Esophagus mucosa (tissue), 1 donor: ENCODE data around the gene NSD1. TPM values are rescaled to one million over a fixed set of nuclear protein-coding genes. Genes with fewer than 3 reads are reported as not detected.
A peak's percentile ranks its signal among the peaks of the same experiment; 100 is the strongest.

ENCODE experiments used
- ATAC-seq: fragments of 200-7000 bp; cut with Tn5 transposase; one replicate; pipeline ENCODE4 v1.9.1; 2020
- total RNA-seq: library from RNA; stranded (reverse); gene quantifications from one replicate; pipeline ENCODE4 v1.2.4, GENCODE V29; 2023
- donor health status: DM: yes; HTN: yes; CAD: no.

NSD1 gene
- total RNA-seq, 1 donor from 2014 or later: 53.8 TPM

DNA sequence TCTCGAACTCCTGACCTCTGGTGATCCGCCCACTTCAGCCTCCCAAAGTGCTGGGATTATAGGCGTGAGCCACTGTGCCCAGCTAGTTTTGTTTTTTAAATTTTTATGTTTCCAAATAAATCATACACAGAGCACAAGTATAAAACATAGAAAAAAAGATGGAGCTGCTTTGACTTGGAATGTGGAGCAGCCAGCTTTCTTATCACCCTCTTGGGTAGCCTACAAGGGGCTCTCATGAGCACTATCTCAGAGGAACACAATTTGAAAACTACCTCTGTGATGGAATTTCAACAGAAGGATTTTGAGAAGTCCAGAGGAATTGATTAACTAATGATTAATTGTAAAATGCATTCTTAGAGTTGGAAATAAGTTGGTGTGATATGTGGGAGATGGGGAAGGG, 45.9 kb downstream of the NSD1 start:
- ATAC-seq: no peak

DNA sequence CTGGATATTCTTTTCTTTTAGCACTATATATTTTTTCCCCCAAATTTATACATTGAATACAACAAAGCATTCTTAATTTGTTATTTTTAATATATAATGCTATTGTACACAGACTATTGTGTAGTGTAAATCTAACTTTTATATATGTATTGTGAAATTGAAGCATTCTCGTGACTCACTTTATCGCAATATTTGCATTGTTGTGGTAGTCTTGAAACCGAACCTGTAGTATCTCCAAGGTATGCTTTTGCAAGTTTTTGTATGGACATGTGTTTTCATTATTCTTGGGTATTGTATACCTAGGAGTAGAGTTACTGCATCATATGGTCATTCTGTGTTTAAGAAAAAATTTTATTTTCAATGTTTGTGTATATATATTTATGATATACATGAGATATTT, 49.6 kb downstream of the NSD1 start:
- ATAC-seq: no peak

DNA sequence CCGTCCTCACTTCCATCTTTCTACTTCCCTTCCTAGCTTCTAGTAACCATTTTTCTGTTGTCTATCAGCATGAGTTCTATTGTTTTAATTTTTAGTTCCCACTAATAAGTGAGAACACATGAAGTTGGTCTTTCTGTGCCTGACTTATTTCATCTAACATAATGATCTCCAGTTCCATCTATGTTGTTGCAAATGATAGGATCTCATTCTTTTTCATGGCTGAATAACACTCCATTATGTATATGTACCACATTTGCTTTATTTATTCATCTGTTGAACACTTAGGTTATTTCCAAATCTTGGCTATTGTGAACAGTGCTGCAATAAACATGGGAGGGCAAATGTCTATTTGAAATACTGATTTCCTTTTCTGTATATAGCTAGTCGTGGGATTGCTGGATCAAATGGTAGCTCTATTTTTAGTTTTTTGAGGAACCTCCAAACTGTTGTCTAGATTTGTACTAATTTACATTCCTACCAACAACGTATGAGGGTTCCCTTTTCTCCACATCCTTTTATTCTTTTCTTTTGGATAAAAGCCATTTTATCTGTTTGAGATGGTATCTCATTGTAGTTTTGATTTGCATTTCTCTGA, 50.3 kb downstream of the NSD1 start:
- ATAC-seq: no peak

DNA sequence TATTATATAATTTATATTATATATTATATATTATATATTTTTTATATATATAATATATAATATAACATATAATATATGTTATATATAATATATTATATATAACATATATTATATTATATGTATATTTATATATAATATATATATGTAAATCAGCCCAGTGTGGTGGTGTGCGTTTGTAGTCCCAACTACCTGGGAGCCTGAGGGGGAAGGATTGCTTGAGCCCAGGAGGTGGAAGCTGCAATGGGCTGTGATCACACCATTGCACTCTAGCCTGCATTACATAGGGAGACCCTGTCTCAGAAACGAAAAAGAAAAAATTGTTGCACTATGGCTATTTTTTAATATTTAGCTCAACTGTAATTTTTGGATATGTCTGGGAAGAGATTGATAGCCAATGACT, 52.4 kb downstream of the NSD1 start:
- ATAC-seq: no peak

DNA sequence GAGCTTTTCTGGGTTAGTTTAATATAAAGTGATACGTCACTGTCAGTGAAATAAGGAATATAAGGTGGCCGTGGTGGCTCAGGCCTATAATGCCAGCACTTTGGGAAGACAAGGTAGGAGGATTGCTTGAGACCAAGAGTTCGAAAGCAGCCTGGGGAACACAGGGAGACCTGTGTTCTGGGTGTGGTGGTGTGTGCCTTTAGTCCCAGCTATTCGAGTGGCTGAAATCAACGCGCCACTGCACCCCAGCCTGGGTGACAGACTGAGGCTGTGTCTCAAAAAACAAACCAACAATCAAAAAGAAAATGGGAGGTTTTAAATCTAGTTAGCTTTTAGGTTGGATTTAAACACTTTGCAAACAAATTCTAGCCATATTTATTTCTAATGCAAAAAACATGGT, 53.1 kb downstream of the NSD1 start:
- ATAC-seq: no peak

DNA sequence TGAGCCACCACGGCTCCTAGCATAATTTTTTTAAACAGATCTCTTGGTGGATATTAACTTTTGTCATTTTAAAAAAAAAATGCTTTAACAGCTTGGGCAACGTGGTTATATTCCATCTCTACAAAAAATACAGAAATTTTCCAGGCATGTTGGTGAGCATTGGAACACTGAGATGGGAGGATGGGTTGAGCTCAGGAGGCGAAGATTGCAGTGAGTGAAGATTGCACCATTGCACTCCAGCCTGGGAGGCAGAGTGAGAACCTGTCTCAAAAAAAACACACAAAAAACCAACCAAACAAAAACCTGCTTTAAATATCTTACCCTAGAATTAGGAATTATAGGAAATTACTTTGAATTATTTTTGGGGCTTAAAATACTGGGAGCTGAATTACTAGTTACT, 55.2 kb downstream of the NSD1 start:
- ATAC-seq: no peak

DNA sequence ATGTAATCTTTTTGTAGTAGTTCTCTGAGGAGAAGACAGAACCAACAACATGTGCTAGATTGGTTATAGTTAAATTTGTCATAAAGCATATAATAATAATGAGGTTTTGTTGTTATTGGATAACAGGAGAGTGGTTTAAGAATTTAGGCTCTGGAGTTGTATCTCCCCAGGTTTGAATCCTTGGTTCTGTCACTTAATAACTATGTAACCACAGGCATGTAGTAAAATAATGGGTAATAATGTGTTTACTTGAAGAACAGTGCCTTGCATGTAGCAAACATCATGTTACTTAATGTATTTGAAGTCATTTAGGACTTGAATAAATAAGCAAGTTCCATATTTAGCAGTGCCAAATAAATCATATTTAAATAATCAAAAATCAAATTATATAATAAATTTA, 55.8 kb downstream of the NSD1 start:
- no peak for ATAC-seq

DNA sequence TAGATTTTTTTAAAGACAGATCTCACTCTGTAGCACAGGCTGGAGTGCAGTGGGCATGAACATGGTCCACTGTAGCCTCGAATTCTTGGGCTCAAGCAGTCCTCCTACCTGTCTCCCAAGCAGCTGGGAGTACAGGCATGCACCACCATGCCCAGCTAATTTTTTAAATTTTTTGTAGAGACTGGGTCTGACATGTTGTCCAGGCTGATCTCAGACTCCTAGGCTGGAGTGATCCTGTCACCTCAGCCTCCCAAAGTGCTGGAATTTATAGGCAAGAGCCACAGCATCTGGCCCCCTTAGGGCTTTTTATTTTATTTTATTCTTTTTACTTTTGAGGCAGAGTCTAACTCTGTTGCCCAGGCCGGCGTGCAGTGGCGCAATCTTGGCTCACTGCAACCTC, 56.4 kb downstream of the NSD1 start:
- ATAC-seq: no peak

DNA sequence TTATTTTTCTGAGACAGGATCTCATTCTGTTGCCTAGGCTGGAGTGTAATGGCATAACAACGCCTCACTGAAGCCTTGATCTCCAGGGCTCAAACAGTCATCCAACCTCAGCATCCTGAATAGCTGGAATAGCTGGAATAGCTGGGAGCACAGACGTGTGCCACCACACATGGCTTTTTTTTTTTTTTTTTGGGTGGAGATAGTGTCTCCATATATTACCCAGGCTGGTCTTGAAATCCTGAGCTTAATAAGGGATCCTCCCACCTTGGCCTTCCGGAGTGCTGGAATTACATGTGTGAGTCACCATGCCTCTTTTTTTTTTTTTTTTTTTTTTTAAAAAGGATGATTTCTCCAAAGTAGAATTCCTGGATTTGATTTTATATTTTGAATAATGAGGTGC, 60.7 kb downstream of the NSD1 start:
- peak; percentile 96 for ATAC-seq

DNA sequence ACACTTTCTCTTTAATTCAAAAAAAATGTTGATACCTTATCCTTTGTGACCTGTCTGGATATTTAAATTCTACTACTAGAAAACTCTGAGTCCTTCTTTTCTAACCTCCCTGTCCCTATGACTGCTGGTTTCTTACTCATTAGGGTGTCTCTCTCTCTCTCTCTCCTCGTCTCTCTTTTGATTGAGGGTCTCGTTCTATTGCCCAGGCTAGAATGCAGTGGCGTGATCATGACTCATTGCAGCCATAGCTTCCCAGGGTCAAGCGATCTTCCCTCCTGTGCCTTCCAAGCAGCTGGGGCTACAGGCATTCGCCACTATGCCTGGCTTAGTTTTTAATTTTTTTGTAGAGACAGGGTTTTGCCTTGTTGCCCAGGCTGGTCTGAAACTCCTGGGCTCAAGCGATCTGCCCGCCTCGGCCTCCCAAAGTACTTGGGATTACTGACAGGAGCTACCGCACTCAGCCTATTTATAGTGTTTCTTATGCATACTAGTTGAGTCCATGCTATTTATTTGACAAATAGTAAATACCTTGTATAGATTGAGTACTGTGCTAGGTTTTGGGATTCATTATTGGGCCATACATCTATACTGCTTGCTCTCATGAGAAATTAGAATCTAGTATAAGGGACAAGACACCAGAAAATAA, 61.9 kb downstream of the NSD1 start:
- no peak for ATAC-seq

DNA sequence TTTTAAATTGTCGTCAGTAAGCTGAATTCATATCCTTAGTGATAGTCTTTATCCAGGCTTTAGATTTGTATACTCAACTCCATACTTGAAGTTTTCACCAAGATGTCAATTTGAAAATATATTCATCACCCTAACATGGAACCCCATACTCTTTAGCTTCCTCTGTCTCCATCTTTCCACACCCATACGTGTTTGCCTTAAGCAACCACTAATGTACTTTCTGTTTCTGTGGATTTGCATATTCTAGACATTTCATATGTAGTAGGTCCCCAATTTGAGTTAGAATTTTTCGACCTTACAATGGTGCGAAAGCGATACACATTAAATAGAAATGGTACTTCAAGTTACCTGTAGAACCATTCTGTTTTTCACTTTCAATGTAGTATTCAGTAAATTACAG, 65.2 kb downstream of the NSD1 start:
- ATAC-seq: no peak

DNA sequence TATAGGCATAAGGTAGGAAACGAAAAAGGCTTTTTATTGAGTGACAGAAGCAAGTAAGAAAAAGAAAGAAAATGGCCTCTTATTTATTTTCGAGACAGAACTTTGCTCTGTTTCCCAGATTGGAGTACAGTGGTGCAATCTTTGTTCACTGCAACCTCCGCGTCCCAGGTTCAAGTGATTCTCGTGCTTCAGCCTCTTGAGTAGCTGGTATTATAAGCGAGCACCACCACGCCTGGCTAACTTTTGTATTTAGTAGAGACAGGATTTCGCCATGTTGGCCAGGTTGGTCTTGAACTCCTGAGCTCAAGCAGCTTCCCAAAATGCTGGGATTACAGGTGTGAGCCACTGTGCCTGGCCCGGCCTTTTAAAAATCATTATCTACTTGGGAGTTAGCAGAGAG, 70.7 kb downstream of the NSD1 start:
- no peak for ATAC-seq

DNA sequence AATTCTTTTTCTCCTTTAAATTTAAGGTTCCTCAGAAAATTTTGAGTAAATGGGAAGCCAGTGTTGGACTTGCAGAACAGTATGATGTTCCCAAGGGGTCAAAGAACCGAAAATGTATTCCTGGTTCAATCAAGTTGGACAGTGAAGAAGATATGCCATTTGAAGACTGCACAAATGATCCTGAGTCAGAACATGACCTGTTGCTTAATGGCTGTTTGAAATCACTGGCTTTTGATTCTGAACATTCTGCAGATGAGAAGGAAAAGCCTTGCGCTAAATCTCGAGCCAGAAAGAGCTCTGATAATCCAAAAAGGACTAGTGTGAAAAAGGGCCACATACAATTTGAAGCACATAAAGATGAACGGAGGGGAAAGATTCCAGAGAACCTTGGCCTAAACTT, 76.0 kb downstream of the NSD1 start:
- no peak for ATAC-seq

DNA sequence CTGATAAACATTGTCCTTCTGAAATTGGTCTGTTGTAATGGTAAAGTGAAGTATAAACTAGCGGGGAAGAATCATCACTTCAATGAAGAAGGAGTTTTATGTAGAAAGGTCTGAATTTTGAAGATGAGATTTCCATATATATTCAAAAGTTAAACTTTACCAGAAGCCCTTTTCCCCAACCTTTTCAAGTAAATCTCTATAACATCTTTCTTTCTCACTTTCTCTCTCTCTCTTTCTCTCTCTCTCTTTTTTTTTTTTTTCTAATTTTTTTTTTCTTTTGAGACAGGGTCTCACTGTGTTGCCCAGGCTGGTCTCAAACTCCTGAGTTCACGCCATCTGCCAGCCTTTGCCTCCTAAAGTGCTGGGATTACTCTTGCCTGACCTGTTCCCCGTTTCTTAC, 78.7 kb downstream of the NSD1 start:
- no peak for ATAC-seq

DNA sequence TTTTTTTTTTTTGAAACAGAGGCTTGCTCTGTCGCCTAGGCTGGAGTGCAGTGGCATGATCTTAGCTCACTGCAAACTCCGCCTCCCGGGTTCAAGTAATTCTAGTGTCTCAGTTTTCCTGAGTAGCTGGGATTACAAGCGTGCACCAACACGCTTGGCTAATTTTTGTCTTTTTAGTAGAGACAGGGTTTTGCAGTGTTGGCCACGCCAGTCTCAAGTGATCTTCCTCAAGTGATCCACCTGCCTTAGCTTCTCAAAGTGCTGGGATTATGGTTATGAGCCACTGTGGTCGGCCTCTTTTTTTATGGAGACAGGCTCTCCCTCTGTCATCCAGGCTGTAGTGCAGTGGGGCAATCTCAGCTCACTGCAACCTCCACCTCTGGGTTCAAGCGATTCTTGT, 87.0 kb downstream of the NSD1 start:
- peak; percentile 66 for ATAC-seq

DNA sequence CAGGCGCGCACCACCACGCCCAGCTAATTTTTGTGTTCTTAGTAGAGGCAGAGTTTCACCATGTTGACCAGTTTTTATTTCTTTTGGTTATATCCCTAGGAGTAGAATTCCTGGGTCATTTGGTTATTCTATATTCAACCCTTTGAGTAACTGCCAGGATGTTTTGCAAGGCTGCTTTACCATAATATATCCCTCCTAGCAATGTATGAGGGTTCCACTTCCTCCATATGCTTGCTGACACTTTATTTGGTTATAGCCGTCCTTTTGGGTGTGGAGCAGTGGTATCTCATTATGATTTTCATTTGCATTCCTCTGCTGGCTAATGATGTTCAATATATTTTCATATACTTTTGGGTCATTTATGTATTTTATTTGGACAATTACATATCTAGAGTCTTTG, 88.7 kb downstream of the NSD1 start:
- ATAC-seq: no peak

DNA sequence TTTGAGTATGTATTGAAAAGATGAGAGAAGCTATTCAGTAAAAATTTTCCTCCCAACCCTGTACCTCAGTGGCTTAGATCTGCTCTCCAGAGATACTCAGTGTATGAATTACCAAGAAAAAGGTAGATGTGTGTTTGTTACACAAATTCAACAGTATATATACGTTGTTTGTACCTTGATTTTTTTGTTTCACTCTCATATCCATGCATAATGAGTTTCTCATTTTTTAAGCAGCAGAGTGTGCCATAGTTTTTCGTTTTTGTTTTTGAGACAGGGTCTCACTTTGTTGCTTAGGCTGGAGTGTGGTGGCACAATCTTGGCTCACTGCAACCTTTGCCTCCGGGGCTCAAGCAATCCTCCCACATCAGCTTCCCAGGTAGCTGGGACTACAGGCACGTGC, 92.2 kb downstream of the NSD1 start:
- ATAC-seq: no peak

DNA sequence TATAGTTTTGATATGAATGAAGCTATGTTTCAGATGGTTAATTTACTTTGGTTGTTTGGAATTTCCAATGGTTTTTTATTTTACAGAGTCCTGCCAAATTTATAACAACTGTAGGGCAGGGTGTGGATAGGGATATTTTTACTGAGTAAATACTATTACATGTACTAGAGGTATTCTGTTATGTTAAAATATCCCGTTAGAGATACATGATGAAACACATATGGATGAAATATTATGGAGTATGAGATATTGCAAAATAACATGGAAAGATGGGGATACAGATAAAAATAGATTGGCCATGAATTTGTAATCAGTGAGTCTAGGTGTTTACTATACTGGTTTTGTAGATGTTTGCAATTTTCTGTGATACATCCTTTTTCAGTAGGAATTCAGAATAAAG, 93.3 kb downstream of the NSD1 start:
- no peak for ATAC-seq

DNA sequence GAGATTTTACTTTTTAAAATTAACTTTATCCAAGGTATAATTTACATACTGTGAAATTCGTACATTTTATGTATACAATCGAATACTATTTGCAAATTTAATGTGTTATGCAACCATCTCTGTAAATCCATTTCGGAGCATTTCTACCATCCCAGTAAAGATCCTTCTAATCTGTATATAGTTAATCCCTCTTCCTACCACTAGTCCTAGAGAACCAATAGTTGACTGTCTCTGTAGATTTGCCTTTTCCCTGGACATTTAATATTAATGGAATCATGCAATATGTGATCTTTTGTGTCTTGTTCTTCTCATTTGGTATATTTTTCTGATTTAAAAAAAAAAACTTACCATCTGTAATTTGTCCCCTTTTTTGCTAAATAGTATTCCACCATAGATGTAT, 95.2 kb downstream of the NSD1 start:
- ATAC-seq: no peak

DNA sequence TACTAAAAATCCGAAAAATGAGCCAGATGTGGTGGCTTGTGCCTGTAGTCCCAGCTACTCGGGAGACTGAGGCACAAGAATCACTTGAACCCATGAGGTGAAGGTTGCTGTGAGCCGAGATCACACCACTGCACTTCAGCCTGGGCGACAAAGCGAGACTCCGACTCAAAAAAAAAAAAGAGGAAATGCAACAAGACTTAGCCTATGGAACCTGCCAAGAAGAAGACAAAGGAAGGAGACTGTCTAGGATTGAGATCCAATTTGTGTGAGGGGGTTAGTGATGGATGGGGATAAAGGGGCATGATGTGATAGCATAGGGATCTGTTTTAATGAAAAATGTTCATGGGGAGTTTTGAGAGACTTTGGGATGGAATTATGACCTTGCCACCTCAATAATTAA, 97.1 kb downstream of the NSD1 start:
- ATAC-seq: no peak

DNA sequence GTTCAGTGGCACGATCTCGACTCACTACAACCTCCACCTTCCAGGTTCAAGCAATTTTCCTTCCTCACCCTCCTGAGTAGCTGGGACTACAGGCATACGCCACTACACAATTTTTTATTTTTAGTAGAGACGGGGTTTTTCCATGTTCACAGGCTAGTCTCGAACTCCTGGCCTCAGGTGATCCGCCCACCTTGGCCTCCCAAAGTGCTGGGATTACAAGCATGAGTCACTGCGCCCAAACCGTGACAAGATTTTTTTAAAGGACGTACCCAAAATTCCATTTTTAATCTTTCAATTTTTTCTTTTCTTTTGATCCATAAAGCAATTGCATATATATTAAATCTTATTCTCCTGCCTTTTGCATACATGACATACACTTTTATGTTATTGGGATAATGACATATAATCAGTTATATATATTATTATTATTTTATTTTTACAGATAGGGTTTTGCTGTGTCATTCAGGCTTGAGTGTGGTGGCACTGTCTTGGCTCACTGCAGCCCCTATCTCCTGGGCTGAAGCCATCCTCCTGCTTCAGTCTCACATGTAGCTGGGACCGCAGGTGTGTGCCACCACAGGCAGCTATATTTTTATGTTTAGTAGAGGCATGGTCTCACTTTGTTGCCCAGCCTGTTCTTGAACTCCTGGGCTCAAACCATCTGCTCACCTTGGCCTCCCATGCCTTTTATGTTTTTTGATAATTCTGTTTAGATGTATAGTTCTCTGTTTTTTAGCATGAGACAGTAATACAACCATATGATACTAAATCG, 98.1 kb downstream of the NSD1 start:
- no peak for ATAC-seq

DNA sequence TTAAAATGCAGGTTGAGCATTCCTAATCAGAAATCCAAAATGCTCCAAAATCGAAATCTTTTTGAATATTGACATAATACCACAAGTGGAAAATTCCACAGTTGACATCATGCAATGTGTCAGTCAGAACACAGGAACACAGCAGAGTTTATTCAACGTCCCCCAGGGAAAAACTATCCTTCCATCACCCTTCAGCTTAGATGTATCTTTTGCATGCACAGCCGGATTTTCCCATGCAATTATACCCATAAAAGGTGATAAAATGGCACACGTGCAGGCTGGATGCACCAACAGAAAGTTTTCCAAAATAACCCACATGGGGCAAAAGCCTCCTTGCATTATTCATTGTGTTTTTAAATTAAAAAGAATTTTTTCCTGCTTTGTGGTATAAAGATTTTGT, 98.8 kb downstream of the NSD1 start:
- ATAC-seq: no peak

DNA sequence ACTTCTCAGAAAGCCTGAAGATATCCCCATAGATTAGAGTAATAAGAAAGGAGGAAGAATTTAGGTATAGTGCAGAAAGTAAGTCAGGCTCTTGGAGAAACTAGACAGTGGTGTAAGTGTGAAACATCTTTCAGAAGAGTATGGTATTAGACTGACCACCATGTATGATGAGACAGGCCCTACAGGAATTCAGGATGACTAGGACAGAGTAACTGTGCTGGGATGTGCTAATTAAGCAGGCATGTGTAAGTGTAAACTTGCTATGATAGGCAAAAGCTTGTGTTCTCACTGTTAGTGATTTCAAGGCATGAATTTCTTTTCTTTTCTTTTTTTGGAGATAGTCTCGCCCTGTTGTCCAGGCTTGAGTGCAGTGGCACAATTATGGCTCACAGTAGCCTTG, 99.2 kb downstream of the NSD1 start:
- no peak for ATAC-seq

DNA sequence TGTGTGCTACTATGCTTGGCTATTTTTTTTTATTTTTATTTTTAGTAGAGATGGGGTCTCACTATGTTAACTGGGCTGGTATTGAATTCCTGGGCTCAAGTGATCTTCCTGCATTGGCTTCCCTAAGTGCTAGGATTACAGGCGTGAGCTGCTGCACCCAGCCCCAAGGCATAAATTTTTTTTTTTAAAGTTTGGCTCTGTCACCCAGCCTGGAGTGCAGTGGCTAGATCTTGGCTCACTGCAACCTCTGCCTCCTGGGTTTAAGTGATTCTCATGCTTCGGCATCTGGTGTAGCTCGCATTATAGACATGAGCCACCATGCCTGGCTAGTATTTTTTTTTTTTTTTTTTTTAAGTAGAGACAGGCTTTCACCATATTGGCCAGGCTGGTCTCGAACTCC, 99.6 kb downstream of the NSD1 start:
- ATAC-seq: no peak
